Measurements from ENCODE around the gene CCDC9B.

DNA sequence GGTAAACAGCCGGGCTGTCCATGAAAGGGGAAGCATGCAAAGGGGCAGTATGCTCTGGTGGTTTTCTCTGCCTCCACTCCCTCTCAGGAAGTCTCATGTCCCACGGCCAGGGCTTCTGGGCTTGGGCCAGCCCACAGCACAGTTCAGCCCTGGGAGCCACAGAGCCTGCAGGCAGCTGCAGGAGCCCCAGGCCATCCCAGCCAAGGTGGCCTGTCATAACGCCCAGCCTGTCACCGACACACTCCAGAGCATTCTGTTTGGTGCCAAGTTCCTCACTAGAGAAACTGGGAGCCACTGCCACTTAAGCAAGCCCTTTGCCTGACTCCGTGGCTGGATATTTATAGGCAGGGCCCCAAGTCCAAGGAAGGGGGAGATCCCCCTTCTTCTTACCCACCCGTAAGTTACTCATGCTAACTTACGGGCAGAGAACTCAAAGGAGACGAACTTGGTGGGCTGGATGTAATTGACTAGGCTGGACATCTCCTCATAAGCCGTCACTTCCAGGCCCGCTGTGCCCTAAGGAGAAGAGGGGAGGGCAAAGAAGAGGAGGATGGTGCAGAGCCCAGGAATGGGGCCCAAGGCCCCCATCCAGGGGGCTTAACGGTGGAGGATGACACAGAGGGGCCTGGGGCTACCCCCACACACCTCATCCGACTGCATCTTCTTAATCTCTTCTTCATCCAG is 44.7 kb downstream of the CCDC9B start:
- TF ChIP-seq, protein P1, sequence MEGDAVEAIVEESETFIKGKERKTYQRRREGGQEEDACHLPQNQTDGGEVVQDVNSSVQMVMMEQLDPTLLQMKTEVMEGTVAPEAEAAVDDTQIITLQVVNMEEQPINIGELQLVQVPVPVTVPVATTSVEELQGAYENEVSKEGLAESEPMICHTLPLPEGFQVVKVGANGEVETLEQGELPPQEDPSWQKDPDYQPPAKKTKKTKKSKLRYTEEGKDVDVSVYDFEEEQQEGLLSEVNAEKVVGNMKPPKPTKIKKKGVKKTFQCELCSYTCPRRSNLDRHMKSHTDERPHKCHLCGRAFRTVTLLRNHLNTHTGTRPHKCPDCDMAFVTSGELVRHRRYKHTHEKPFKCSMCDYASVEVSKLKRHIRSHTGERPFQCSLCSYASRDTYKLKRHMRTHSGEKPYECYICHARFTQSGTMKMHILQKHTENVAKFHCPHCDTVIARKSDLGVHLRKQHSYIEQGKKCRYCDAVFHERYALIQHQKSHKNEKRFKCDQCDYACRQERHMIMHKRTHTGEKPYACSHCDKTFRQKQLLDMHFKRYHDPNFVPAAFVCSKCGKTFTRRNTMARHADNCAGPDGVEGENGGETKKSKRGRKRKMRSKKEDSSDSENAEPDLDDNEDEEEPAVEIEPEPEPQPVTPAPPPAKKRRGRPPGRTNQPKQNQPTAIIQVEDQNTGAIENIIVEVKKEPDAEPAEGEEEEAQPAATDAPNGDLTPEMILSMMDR (IDR thresholded peaks at IDR 0.05; ENCODE audit: insufficient read depth, low read length), result no peak
- TF ChIP-seq POLR2AphosphoS5 (IDR thresholded peaks at IDR 0.05; ENCODE audit: low read depth), result no peak
- no peak for TF ChIP-seq SPI1 (IDR thresholded peaks at IDR 0.05; ENCODE audit: borderline replicate concordance, low read depth)
- TF ChIP-seq, protein P2, sequence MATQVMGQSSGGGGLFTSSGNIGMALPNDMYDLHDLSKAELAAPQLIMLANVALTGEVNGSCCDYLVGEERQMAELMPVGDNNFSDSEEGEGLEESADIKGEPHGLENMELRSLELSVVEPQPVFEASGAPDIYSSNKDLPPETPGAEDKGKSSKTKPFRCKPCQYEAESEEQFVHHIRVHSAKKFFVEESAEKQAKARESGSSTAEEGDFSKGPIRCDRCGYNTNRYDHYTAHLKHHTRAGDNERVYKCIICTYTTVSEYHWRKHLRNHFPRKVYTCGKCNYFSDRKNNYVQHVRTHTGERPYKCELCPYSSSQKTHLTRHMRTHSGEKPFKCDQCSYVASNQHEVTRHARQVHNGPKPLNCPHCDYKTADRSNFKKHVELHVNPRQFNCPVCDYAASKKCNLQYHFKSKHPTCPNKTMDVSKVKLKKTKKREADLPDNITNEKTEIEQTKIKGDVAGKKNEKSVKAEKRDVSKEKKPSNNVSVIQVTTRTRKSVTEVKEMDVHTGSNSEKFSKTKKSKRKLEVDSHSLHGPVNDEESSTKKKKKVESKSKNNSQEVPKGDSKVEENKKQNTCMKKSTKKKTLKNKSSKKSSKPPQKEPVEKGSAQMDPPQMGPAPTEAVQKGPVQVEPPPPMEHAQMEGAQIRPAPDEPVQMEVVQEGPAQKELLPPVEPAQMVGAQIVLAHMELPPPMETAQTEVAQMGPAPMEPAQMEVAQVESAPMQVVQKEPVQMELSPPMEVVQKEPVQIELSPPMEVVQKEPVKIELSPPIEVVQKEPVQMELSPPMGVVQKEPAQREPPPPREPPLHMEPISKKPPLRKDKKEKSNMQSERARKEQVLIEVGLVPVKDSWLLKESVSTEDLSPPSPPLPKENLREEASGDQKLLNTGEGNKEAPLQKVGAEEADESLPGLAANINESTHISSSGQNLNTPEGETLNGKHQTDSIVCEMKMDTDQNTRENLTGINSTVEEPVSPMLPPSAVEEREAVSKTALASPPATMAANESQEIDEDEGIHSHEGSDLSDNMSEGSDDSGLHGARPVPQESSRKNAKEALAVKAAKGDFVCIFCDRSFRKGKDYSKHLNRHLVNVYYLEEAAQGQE (IDR thresholded peaks at IDR 0.05; ENCODE audit: insufficient replicate concordance, low read depth), result no peak
- TF ChIP-seq GABPA (IDR thresholded peaks at IDR 0.05; ENCODE audit: low read depth), result no peak

Data from HL-60 (cell line).